Measurements from ENCODE around the gene LITAF. TPM values are rescaled to one million over a fixed set of nuclear protein-coding genes. Genes with fewer than 3 reads are reported as not detected.

Gene LITAF
- total and polyA plus RNA-seq, 4 donors, result 5.2 to 65.2 (median 36.0) TPM

DNA sequence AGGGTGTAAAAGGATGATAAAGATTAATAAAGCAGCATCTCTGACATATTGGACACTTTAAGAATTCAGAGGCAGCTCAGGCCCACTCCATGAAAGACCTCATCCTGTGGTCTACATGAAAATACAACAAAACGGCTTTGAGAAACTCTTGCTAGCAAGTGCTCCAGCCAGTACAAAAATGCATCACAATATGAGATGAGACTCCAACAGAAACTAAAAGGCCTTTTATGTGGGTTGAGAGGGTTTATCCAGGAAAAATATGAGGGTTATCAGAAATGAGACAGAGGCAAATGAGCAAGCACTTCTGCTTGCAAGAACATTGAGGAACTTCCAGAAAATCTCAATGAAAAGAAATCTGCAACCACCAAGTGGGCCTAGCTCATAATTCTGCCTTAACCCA is 65.7 kb downstream of the LITAF start:
- no peak for DNase-seq (ENCODE audit: low spot score)
- Histone ChIP-seq H3K9me3 (ENCODE audit: control insufficient read depth in 4 of 4, low read length in 3 of 4) (no peaks in the 10 kb centered on the region), H3K9ac (ENCODE audit: low read depth in 1 of 2, low read length in 2 of 2) (no peak overlapping the region), H3K4me1 (ENCODE audit: control insufficient read depth in 4 of 4, insufficient read depth in 4 of 4, low read length in 3 of 4) (no peaks in the 10 kb centered on the region), H3K4me3 (ENCODE audit: low read depth in 1 of 3, low read length in 3 of 3) (no peak overlapping the region), H3K27me3 (ENCODE audit: control insufficient read depth in 4 of 4, insufficient read depth in 4 of 4, low read length in 3 of 4) (no peaks in the 10 kb centered on the region), H3K36me3 (ENCODE audit: control insufficient read depth in 4 of 4, insufficient read depth in 3 of 4, low read depth in 1 of 4, low read length in 3 of 4) (no peaks in the 10 kb centered on the region), H3K27ac (ENCODE audit: low read depth in 1 of 2, low read length in 2 of 2) (no peak overlapping the region)
- 90% methylated on average over 1 of the region's 1 CpG for WGBS
- no peak for TF ChIP-seq RAD21 (IDR thresholded peaks at IDR 0.05)
- TF ChIP-seq EGR1 (IDR thresholded peaks at IDR 0.05; ENCODE audit: low read depth in 2 of 2), result no peak
- TF ChIP-seq, protein P1, sequence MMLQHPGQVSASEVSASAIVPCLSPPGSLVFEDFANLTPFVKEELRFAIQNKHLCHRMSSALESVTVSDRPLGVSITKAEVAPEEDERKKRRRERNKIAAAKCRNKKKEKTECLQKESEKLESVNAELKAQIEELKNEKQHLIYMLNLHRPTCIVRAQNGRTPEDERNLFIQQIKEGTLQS (IDR thresholded peaks at IDR 0.05), result no peak
- TF ChIP-seq FOXA1 (IDR thresholded peaks at IDR 0.05), result no peak
- TF ChIP-seq JUND (IDR thresholded peaks at IDR 0.05), result no peak
- no peak for TF ChIP-seq MAX (IDR thresholded peaks at IDR 0.05)
- no peak for TF ChIP-seq SP1 (IDR thresholded peaks at IDR 0.05)
- TF ChIP-seq REST (IDR thresholded peaks at IDR 0.05), result no peak
- TF ChIP-seq FOXA2 (IDR thresholded peaks at IDR 0.05), result no peak
- TF ChIP-seq GABPA (IDR thresholded peaks at IDR 0.05 in 1 of 2, conservative IDR thresholded peaks at IDR 0.05 in 1 of 2), result no peak
- TF ChIP-seq RXRA (IDR thresholded peaks at IDR 0.05), result no peak
- TF ChIP-seq NR2F2 (IDR thresholded peaks at IDR 0.05), result no peak
- TF ChIP-seq, protein P2, sequence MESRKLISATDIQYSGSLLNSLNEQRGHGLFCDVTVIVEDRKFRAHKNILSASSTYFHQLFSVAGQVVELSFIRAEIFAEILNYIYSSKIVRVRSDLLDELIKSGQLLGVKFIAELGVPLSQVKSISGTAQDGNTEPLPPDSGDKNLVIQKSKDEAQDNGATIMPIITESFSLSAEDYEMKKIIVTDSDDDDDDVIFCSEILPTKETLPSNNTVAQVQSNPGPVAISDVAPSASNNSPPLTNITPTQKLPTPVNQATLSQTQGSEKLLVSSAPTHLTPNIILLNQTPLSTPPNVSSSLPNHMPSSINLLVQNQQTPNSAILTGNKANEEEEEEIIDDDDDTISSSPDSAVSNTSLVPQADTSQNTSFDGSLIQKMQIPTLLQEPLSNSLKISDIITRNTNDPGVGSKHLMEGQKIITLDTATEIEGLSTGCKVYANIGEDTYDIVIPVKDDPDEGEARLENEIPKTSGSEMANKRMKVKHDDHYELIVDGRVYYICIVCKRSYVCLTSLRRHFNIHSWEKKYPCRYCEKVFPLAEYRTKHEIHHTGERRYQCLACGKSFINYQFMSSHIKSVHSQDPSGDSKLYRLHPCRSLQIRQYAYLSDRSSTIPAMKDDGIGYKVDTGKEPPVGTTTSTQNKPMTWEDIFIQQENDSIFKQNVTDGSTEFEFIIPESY (IDR thresholded peaks at IDR 0.05), result no peak
- TF ChIP-seq YY1 (IDR thresholded peaks at IDR 0.05), result no peak
- no peak for TF ChIP-seq TAF1 (conservative IDR thresholded peaks at IDR 0.05)
- TF ChIP-seq HNF4A (conservative IDR thresholded peaks at IDR 0.05), result no peak

- no peaks in the 10 kb centered on the region for H3K4me1 ChIP-seq (ENCODE audit: control insufficient read depth in 4 of 4, insufficient read depth in 4 of 4, low read length in 3 of 4)
- no peaks in the 10 kb centered on the region for H3K27me3 ChIP-seq (ENCODE audit: control insufficient read depth in 4 of 4, insufficient read depth in 4 of 4, low read length in 3 of 4)
- H3K9ac ChIP-seq (ENCODE audit: low read depth in 1 of 2, low read length in 2 of 2), result no peak overlapping the region
- H3K27ac ChIP-seq (ENCODE audit: low read depth in 1 of 2, low read length in 2 of 2), result no peak overlapping the region
- H3K4me3 ChIP-seq (ENCODE audit: low read depth in 1 of 3, low read length in 3 of 3), result no peak overlapping the region
- no peak for TF ChIP-seq EGR1 (IDR thresholded peaks at IDR 0.05; ENCODE audit: low read depth in 2 of 2)
- no peak for TF ChIP-seq HNF4G (IDR thresholded peaks at IDR 0.05)
- TF ChIP-seq RAD21 (IDR thresholded peaks at IDR 0.05), result no peak
- TF ChIP-seq, protein P1 (IDR thresholded peaks at IDR 0.05), result no peak
- TF ChIP-seq TAF1 (conservative IDR thresholded peaks at IDR 0.05), result no peak
- no peak for TF ChIP-seq NR2F2 (IDR thresholded peaks at IDR 0.05)
- 96% methylated on average over 10 of the region's 10 CpGs for WGBS
- no peaks in the 10 kb centered on the region for H3K36me3 ChIP-seq (ENCODE audit: control insufficient read depth in 4 of 4, insufficient read depth in 3 of 4, low read depth in 1 of 4, low read length in 3 of 4)
- H3K9me3 ChIP-seq (ENCODE audit: control insufficient read depth in 4 of 4, low read length in 3 of 4), result no peaks in the 10 kb centered on the region
- DNase-seq (ENCODE audit: low spot score), result no peak
Measured at GRCh38 chr16:11520442-11520841, 66.3 kb downstream of the LITAF start.
